ENCODE results near the gene GTSE1. TPM values are rescaled to one million over a fixed set of nuclear protein-coding genes. Genes with fewer than 3 reads are reported as not detected.
A peak's percentile ranks its signal among the peaks of the same experiment; 100 is the strongest.

Gene GTSE1
- total and polyA plus RNA-seq, 2 of the 13 experiments (the other 11 are each of a cell fraction or from before 2014, with no cell fraction given), result 10.7 to 13.5 TPM

GRCh38 chr22:46296257-46297150 lies at the start of gene GTSE1 (continued):
- TF ChIP-seq ZBTB4 (CRISPR knock-in tag; IDR thresholded peaks at IDR 0.05; ENCODE audit: borderline replicate concordance) (no peak), SP5 (CRISPR knock-in tag; IDR thresholded peaks at IDR 0.05; ENCODE audit: borderline replicate concordance, low read depth) (no peak), CENPBD1 (CRISPR knock-in tag; IDR thresholded peaks at IDR 0.05; ENCODE audit: borderline replicate concordance, low read depth) (no peak), MED8 (CRISPR knock-in tag; IDR thresholded peaks at IDR 0.05; ENCODE audit: insufficient replicate concordance) (peak; percentile 32), TAF15 (IDR thresholded peaks at IDR 0.05; ENCODE audit: low read depth, low read length, poor library complexity, severe bottlenecking) (no peak), SMARCC2 (IDR thresholded peaks at IDR 0.05) (no peak), DMTF1 (CRISPR knock-in tag; IDR thresholded peaks at IDR 0.05) (0 out of 2 replicates have a peak, but pooled peaks have one; percentile 16), ZNF432 (CRISPR knock-in tag; IDR thresholded peaks at IDR 0.05; ENCODE audit: borderline replicate concordance) (no peak), THAP11 (CRISPR knock-in tag; IDR thresholded peaks at IDR 0.05) (peak; percentile 98), NR2F2 (IDR thresholded peaks at IDR 0.05; ENCODE audit: borderline replicate concordance, low read depth) (no peak; the same call in 1 of the 2 replicates), SRY (CRISPR knock-in tag; IDR thresholded peaks at IDR 0.05) (no peak; the same call in 1 of the 2 replicates), ZNF7 (CRISPR knock-in tag; IDR thresholded peaks at IDR 0.05) (no peak), THAP7 (CRISPR knock-in tag; IDR thresholded peaks at IDR 0.05) (peak; percentile 91; the same call in 1 of the 2 replicates), NFE2L2 (IDR thresholded peaks at IDR 0.05; ENCODE audit: low read length) (no peak), TFE3 (CRISPR knock-in tag; IDR thresholded peaks at IDR 0.05) (no peak), ZSCAN20 (CRISPR knock-in tag; IDR thresholded peaks at IDR 0.05; ENCODE audit: borderline replicate concordance) (no peak)

Data from HepG2 (cell line).